GM23338 (cell line): ENCODE measurements around the gene GPAM. TPM values are rescaled to one million over a fixed set of nuclear protein-coding genes. Genes with fewer than 3 reads are reported as not detected.

Experiments
- ATAC-seq: fragments of 200-7000 bp; cut with Tn5 transposase; 3 replicates; pipeline ENCODE4 v1.9.1; 2020
- DNase-seq: peaks from one replicate; pipeline ENCODE4 v3.0.0-alpha.2; 2015; ENCODE audit warnings: low spot score
- H2AFZ ChIP-seq: fragments of 200-600 bp; sonication (generic); 2 replicates; pipeline ENCODE4 v1.8.0; 2016; ENCODE audit warnings: antibody characterized with exemption, mild to moderate bottlenecking, moderate library complexity
- H3F3A ChIP-seq: fragments of 200-600 bp; sonication (generic); replicated peaks from 2 replicates; pipeline ENCODE4 v1.8.0; 2017; ENCODE audit warnings: antibody characterized with exemption, mixed run types, low read depth
- H3K27ac ChIP-seq: fragments of 200-600 bp; sonication (generic); 2 replicates; pipeline ENCODE4 v1.6.1; 2016; ENCODE audit warnings: low read depth
- H3K27me3 ChIP-seq: fragments of 200-600 bp; sonication (generic); 2 replicates; pipeline ENCODE4 v1.8.0; 2016; ENCODE audit warnings: mild to moderate bottlenecking, mixed run types, moderate library complexity; ENCODE audit not compliant: insufficient read depth
- H3K36me3 ChIP-seq: fragments of 200-600 bp; sonication (generic); 2 replicates; pipeline ENCODE4 v1.8.0; 2016; ENCODE audit warnings: mild to moderate bottlenecking; ENCODE audit not compliant: insufficient read depth
- H3K4me1 ChIP-seq: fragments of 200-600 bp; sonication (generic); 2 replicates; pipeline ENCODE4 v1.8.0; 2016; ENCODE audit warnings: mild to moderate bottlenecking, moderate library complexity; ENCODE audit not compliant: insufficient read depth
- H3K4me2 ChIP-seq: fragments of 200-600 bp; sonication (generic); 2 replicates; pipeline ENCODE4 v1.7.1; 2017; ENCODE audit warnings: mixed run types
- H3K4me3 ChIP-seq: fragments of 200-600 bp; sonication (generic); 2 replicates; pipeline ENCODE4 v1.6.1; 2016; ENCODE audit warnings: mixed run types
- H3K79me2 ChIP-seq: fragments of 200-600 bp; sonication (generic); replicated peaks from 2 replicates; pipeline ENCODE4 v1.8.0; 2017; ENCODE audit warnings: mild to moderate bottlenecking; ENCODE audit not compliant: insufficient read depth
- H3K9me2 ChIP-seq: fragments of 200-600 bp; sonication (generic); 2 replicates; pipeline ENCODE4 v1.8.0; 2017; ENCODE audit not compliant: insufficient read depth
- H4K20me1 ChIP-seq: fragments of 200-600 bp; sonication (generic); replicated peaks from 2 replicates; pipeline ENCODE4 v1.8.0; 2017; ENCODE audit warnings: mild to moderate bottlenecking; ENCODE audit not compliant: insufficient read depth
- H3K27ac Mint-ChIP-seq: 2 replicates; pipeline ENCODE4 v1.8.0; 2020; ENCODE audit warnings: inconsistent platforms, mild to moderate bottlenecking, moderate library complexity, mixed read lengths
- H3K27me3 Mint-ChIP-seq: 3 replicates; pipeline ENCODE4 v1.8.0; 2022; ENCODE audit warnings: low read depth, mild to moderate bottlenecking, moderate library complexity, mixed read lengths, inconsistent platforms; ENCODE audit not compliant: insufficient read depth, poor library complexity
- H3K36me3 Mint-ChIP-seq: 3 replicates; pipeline ENCODE4 v1.8.0; 2021; ENCODE audit warnings: low read depth, mild to moderate bottlenecking, inconsistent platforms, moderate library complexity, mixed read lengths
- H3K4me1 Mint-ChIP-seq: 3 replicates; pipeline ENCODE4 v1.8.0; 2020; ENCODE audit warnings: mild to moderate bottlenecking, inconsistent platforms, mixed read lengths
- H3K4me3 Mint-ChIP-seq: 3 replicates; pipeline ENCODE4 v1.8.0; 2021; ENCODE audit warnings: moderate library complexity, mild to moderate bottlenecking, inconsistent platforms, mixed read lengths
- H3K9me3 Mint-ChIP-seq: 3 replicates; pipeline ENCODE4 v1.8.0; 2020; ENCODE audit warnings: moderate library complexity, mild to moderate bottlenecking, inconsistent platforms, mixed read lengths
- CREB1 ChIP-seq: fragments of 250-450 bp; sonication (Bioruptor Pico); IDR thresholded peaks from 2 replicates; pipeline ENCODE4 v1.5.0; 2020; ENCODE audit warnings: low read depth, mild to moderate bottlenecking, moderate library complexity
- EZH2 ChIP-seq: fragments of 200-600 bp; sonication (generic); IDR thresholded peaks from one replicate; pipeline ENCODE4 v1.8.0; 2017; ENCODE audit warnings: antibody characterized with exemption, mild to moderate bottlenecking, low read depth; ENCODE audit not compliant: unreplicated experiment
- EZH2phosphoT487 ChIP-seq: fragments of 200-600 bp; sonication (generic); IDR thresholded peaks from one replicate; pipeline ENCODE4 v1.8.1; 2018; ENCODE audit warnings: antibody characterized with exemption; ENCODE audit not compliant: unreplicated experiment
- JUNB ChIP-seq: IDR thresholded peaks from one replicate; pipeline ENCODE4 v1.6.1; 2016; ENCODE audit warnings: antibody characterized with exemption; ENCODE audit not compliant: unreplicated experiment
- NANOG ChIP-seq: IDR thresholded peaks from 2 replicates; pipeline ENCODE4 v1.6.1; 2016; ENCODE audit warnings: antibody characterized with exemption, borderline replicate concordance
- POLR2AphosphoS5 ChIP-seq: IDR thresholded peaks from 2 replicates; pipeline ENCODE4 v1.6.1; 2016; ENCODE audit warnings: antibody characterized with exemption, low read depth
- STAT1 ChIP-seq: IDR thresholded peaks from one replicate; pipeline ENCODE4 v1.6.1; 2016; ENCODE audit warnings: antibody characterized with exemption; ENCODE audit not compliant: unreplicated experiment
- ZNF114 ChIP-seq: fragments of 250-450 bp; sonication (Bioruptor Pico); IDR thresholded peaks from 2 replicates; pipeline ENCODE4 v1.5.0; 2020; ENCODE audit warnings: mild to moderate bottlenecking, moderate library complexity
- ZNF331 ChIP-seq: fragments of 250-450 bp; sonication (Bioruptor Pico); IDR thresholded peaks from 2 replicates; pipeline ENCODE4 v1.5.0; 2020; ENCODE audit warnings: low read depth, mild to moderate bottlenecking, moderate library complexity
- polyA plus RNA-seq: library from polyadenylated mRNA; unstranded; fragments of >200 nt; fragmentation: Nextera tagmentation; extraction: Ambion mirVana; gene quantifications from 2 replicates; pipeline ENCODE4 v1.2.1, GENCODE V29; 2016
- total RNA-seq: library from RNA; depleted of rRNA; stranded (reverse); fragments of >200 nt; shearing (Covaris generic); gene quantifications from 2 replicates; pipeline ENCODE4 v1.2.3, GENCODE V29; 2014
- TF ChIP-seq, protein P1 (sequence below), 2 experiments: fragments of 200-600 bp in 1 of 2; sonication (generic) in 1 of 2; conservative IDR thresholded peaks; 2 replicates each; pipeline versions ENCODE4 v1.5.1 to v1.6.1; 2016 to 2017; ENCODE audit warnings: antibody characterized with exemption in 2 of 2, low read depth in 2 of 2, mild to moderate bottlenecking in 2 of 2, moderate library complexity in 1 of 2
- TF ChIP-seq, protein P2 (sequence below): IDR thresholded peaks from 2 replicates; pipeline ENCODE4 v1.6.1; 2016; ENCODE audit warnings: antibody characterized with exemption
- TF ChIP-seq, protein P3 (sequence below): IDR thresholded peaks from one replicate; pipeline ENCODE4 v1.6.1; 2018; ENCODE audit warnings: antibody characterized with exemption; ENCODE audit not compliant: unreplicated experiment
- TF ChIP-seq, protein P4 (sequence below): fragments of 250-450 bp; sonication (Bioruptor Pico); IDR thresholded peaks from 2 replicates; pipeline ENCODE4 v1.5.0; 2020; ENCODE audit warnings: mild to moderate bottlenecking, moderate library complexity

Gene GPAM
- total and polyA plus RNA-seq, 2 experiments from 2014 or later: 5.5 to 16.6 TPM

DNA sequence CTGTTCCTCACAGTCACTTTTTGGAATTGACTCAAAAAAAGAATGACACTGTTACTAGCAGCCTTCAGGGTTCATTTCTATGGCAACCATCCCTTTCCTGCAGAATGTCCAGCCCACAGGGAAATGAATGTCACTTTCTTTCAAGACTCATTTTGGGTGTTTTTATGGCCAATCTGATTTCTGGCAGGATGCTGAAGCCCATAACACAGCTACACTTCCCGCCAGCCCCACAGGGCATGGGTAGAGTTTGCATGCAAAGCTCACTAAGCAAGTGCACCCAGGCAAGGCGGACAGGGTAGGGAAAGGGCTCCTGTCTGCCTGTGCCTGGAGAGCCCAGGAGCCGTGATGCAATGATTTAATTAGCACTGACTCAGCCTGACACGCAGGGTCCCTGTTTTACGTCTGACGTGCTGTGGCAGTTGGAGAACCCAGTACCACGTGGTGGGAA is 26.1 kb upstream of the GPAM start:
- Histone ChIP-seq H3K79me2 (no peaks in the 10 kb centered on the region), H3K4me1 (no peaks in the 10 kb centered on the region), H3K9me2 (peaks cover 4% of the 10 kb centered on the region; the same call in 1 of the 2 replicates), H3F3A (no peaks in the 10 kb centered on the region), H3K4me3 (no peak overlapping the region), H3K27ac (no peak overlapping the region), H3K36me3 (no peaks in the 10 kb centered on the region), H4K20me1 (no peaks in the 10 kb centered on the region), H3K27me3 (no peaks in the 10 kb centered on the region), H3K4me2 (no peak overlapping the region), H2AFZ (no peak overlapping the region)
- DNase-seq: no peak
- no peak overlapping the region for H3K27ac Mint-ChIP-seq
- ATAC-seq: no peak
- TF ChIP-seq, protein P1, sequence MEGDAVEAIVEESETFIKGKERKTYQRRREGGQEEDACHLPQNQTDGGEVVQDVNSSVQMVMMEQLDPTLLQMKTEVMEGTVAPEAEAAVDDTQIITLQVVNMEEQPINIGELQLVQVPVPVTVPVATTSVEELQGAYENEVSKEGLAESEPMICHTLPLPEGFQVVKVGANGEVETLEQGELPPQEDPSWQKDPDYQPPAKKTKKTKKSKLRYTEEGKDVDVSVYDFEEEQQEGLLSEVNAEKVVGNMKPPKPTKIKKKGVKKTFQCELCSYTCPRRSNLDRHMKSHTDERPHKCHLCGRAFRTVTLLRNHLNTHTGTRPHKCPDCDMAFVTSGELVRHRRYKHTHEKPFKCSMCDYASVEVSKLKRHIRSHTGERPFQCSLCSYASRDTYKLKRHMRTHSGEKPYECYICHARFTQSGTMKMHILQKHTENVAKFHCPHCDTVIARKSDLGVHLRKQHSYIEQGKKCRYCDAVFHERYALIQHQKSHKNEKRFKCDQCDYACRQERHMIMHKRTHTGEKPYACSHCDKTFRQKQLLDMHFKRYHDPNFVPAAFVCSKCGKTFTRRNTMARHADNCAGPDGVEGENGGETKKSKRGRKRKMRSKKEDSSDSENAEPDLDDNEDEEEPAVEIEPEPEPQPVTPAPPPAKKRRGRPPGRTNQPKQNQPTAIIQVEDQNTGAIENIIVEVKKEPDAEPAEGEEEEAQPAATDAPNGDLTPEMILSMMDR (conservative IDR thresholded peaks at IDR 0.05; ENCODE audit: low read depth in 2 of 2): no peak
- TF ChIP-seq EZH2phosphoT487 (no peak), CREB1 (CRISPR knock-in tag) (no peak), EZH2 (no peak), NANOG (no peak), ZNF114 (CRISPR knock-in tag) (no peak), POLR2AphosphoS5 (no peak), STAT1 (no peak), ZNF331 (CRISPR knock-in tag) (no peak), JUNB (no peak)
- TF ChIP-seq, protein P2, sequence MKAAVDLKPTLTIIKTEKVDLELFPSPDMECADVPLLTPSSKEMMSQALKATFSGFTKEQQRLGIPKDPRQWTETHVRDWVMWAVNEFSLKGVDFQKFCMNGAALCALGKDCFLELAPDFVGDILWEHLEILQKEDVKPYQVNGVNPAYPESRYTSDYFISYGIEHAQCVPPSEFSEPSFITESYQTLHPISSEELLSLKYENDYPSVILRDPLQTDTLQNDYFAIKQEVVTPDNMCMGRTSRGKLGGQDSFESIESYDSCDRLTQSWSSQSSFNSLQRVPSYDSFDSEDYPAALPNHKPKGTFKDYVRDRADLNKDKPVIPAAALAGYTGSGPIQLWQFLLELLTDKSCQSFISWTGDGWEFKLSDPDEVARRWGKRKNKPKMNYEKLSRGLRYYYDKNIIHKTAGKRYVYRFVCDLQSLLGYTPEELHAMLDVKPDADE: no peak
- TF ChIP-seq, protein P3, sequence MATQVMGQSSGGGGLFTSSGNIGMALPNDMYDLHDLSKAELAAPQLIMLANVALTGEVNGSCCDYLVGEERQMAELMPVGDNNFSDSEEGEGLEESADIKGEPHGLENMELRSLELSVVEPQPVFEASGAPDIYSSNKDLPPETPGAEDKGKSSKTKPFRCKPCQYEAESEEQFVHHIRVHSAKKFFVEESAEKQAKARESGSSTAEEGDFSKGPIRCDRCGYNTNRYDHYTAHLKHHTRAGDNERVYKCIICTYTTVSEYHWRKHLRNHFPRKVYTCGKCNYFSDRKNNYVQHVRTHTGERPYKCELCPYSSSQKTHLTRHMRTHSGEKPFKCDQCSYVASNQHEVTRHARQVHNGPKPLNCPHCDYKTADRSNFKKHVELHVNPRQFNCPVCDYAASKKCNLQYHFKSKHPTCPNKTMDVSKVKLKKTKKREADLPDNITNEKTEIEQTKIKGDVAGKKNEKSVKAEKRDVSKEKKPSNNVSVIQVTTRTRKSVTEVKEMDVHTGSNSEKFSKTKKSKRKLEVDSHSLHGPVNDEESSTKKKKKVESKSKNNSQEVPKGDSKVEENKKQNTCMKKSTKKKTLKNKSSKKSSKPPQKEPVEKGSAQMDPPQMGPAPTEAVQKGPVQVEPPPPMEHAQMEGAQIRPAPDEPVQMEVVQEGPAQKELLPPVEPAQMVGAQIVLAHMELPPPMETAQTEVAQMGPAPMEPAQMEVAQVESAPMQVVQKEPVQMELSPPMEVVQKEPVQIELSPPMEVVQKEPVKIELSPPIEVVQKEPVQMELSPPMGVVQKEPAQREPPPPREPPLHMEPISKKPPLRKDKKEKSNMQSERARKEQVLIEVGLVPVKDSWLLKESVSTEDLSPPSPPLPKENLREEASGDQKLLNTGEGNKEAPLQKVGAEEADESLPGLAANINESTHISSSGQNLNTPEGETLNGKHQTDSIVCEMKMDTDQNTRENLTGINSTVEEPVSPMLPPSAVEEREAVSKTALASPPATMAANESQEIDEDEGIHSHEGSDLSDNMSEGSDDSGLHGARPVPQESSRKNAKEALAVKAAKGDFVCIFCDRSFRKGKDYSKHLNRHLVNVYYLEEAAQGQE: no peak
- TF ChIP-seq, protein P4, sequence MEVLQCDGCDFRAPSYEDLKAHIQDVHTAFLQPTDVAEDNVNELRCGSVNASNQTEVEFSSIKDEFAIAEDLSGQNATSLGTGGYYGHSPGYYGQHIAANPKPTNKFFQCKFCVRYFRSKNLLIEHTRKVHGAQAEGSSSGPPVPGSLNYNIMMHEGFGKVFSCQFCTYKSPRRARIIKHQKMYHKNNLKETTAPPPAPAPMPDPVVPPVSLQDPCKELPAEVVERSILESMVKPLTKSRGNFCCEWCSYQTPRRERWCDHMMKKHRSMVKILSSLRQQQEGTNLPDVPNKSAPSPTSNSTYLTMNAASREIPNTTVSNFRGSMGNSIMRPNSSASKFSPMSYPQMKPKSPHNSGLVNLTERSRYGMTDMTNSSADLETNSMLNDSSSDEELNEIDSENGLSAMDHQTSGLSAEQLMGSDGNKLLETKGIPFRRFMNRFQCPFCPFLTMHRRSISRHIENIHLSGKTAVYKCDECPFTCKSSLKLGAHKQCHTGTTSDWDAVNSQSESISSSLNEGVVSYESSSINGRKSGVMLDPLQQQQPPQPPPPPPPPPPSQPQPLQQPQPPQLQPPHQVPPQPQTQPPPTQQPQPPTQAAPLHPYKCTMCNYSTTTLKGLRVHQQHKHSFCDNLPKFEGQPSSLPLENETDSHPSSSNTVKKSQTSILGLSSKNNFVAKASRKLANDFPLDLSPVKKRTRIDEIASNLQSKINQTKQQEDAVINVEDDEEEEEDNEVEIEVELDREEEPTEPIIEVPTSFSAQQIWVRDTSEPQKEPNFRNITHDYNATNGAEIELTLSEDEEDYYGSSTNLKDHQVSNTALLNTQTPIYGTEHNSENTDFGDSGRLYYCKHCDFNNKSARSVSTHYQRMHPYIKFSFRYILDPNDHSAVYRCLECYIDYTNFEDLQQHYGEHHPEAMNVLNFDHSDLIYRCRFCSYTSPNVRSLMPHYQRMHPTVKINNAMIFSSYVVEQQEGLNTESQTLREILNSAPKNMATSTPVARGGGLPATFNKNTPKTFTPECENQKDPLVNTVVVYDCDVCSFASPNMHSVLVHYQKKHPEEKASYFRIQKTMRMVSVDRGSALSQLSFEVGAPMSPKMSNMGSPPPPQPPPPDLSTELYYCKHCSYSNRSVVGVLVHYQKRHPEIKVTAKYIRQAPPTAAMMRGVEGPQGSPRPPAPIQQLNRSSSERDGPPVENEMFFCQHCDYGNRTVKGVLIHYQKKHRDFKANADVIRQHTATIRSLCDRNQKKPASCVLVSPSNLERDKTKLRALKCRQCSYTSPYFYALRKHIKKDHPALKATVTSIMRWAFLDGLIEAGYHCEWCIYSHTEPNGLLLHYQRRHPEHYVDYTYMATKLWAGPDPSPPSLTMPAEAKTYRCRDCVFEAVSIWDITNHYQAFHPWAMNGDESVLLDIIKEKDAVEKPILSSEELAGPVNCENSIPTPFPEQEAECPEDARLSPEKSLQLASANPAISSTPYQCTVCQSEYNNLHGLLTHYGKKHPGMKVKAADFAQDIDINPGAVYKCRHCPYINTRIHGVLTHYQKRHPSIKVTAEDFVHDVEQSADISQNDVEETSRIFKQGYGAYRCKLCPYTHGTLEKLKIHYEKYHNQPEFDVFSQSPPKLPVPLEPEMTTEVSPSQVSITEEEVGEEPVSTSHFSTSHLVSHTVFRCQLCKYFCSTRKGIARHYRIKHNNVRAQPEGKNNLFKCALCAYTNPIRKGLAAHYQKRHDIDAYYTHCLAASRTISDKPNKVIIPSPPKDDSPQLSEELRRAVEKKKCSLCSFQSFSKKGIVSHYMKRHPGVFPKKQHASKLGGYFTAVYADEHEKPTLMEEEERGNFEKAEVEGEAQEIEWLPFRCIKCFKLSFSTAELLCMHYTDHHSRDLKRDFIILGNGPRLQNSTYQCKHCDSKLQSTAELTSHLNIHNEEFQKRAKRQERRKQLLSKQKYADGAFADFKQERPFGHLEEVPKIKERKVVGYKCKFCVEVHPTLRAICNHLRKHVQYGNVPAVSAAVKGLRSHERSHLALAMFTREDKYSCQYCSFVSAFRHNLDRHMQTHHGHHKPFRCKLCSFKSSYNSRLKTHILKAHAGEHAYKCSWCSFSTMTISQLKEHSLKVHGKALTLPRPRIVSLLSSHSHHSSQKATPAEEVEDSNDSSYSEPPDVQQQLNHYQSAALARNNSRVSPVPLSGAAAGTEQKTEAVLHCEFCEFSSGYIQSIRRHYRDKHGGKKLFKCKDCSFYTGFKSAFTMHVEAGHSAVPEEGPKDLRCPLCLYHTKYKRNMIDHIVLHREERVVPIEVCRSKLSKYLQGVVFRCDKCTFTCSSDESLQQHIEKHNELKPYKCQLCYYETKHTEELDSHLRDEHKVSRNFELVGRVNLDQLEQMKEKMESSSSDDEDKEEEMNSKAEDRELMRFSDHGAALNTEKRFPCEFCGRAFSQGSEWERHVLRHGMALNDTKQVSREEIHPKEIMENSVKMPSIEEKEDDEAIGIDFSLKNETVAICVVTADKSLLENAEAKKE (CRISPR knock-in tag): no peak
- peaks cover 3% of the 10 kb centered on the region for H3K27me3 Mint-ChIP-seq
- H3K36me3 Mint-ChIP-seq: no peaks in the 10 kb centered on the region
- no peak overlapping the region for H3K4me3 Mint-ChIP-seq
- peaks cover 9% of the 10 kb centered on the region for H3K4me1 Mint-ChIP-seq
- peaks cover 2% of the 10 kb centered on the region; the same call in 1 of the 3 replicates for H3K9me3 Mint-ChIP-seq
